B cell (primary cell): ENCODE data around the gene ELOF1. TPM values are rescaled to one million over a fixed set of nuclear protein-coding genes. Genes with fewer than 3 reads are reported as not detected.

Source experiments
- ATAC-seq: fragments of 200-7000 bp; cut with Tn5 transposase; one replicate; pipeline ENCODE4 v1.10.0; 2021; ENCODE audit warnings: low read depth, mild to moderate bottlenecking, moderate number of reproducible peaks, moderate library complexity
- CTCF ChIA-PET: fragments of 350-600 bp; sonication (Branson Sonifier 250); formaldehyde crosslinking; loops from one replicate; lab custom pipeline; 2021; ENCODE audit warnings: antibody characterized with exemption, inconsistent platforms; lab: Charles Lee
- POLR2A ChIA-PET: fragments of 350-600 bp; sonication (Branson Sonifier 250); formaldehyde crosslinking; loops from one replicate; lab custom pipeline; 2021; ENCODE audit warnings: antibody characterized with exemption; lab: Charles Lee
- DNase-seq: peaks from one replicate; pipeline ENCODE4 v3.0.0; 2013
- H2AFZ ChIP-seq: 2 replicates; pipeline ENCODE4 v1.6.1; 2012; ENCODE audit warnings: mild to moderate bottlenecking, low read depth, low read length; ENCODE audit not compliant: insufficient read depth, poor library complexity, severe bottlenecking
- H3K27ac ChIP-seq, 2 donors: 1 replicate in 1 of 2; 2 replicates in 1 of 2; pipeline ENCODE4 v1.5.1; 2012 to 2013; ENCODE audit warnings: low read length in 2 of 2, mild to moderate bottlenecking in 2 of 2, moderate library complexity in 1 of 2
- H3K27me3 ChIP-seq, 4 experiments: fragments of 200-600 bp in 1 of 4; sonication (generic) in 1 of 4; replicated peaks in 1 of 4; 1 replicate in 2 of 4; 2 replicates in 2 of 4; pipeline versions ENCODE4 v1.6.1 to v1.7.0; 2013 to 2016; ENCODE audit warnings: low read length in 3 of 4, mild to moderate bottlenecking in 2 of 4, mixed read lengths in 1 of 4, moderate library complexity in 1 of 4; ENCODE audit not compliant: insufficient read depth in 4 of 4, control insufficient read depth in 3 of 4; ENCODE audit errors: control extremely low read depth in 1 of 4
- H3K36me3 ChIP-seq, 2 experiments: replicated peaks in 1 of 2; 1 replicate in 1 of 2; 2 replicates in 1 of 2; pipeline versions ENCODE4 v1.6.1 to v1.7.1; 2013; ENCODE audit warnings: low read length in 1 of 2; ENCODE audit not compliant: insufficient read depth in 2 of 2, control insufficient read depth in 1 of 2; ENCODE audit errors: control extremely low read depth in 1 of 2, extremely low read depth in 1 of 2
- H3K4me1 ChIP-seq, 2 donors: fragments of 200-600 bp in 1 of 2; sonication (generic) in 1 of 2; 1 replicate in 1 of 2; 2 replicates in 1 of 2; pipeline versions ENCODE4 v1.5.1 to v1.6.1; 2013 to 2017; ENCODE audit warnings: low read length in 2 of 2; ENCODE audit not compliant: control insufficient read depth in 2 of 2, insufficient read depth in 2 of 2
- H3K4me2 ChIP-seq: replicated peaks from 2 replicates; pipeline ENCODE3; 2012; ENCODE audit warnings: mild to moderate bottlenecking, low read depth, low read length; ENCODE audit not compliant: poor library complexity, severe bottlenecking
- H3K4me3 ChIP-seq, 5 experiments: fragments of 200-600 bp in 1 of 5; sonication (generic) in 1 of 5; 1 replicate in 3 of 5; 2 replicates in 2 of 5; pipeline versions ENCODE4 v1.5.1 to v1.7.0; 2011 to 2016; ENCODE audit warnings: low read length in 4 of 5, mild to moderate bottlenecking in 4 of 5, low read depth in 2 of 5, control low read depth in 1 of 5, moderate library complexity in 1 of 5; ENCODE audit not compliant: insufficient read depth in 1 of 5; ENCODE audit errors: control extremely low read depth in 1 of 5, extremely low read depth in 1 of 5
- H3K79me2 ChIP-seq: fragments of 200-600 bp; sonication (generic); one replicate; pipeline ENCODE4 v1.6.0; 2016; ENCODE audit warnings: low read length; ENCODE audit not compliant: control insufficient read depth, insufficient read depth
- H3K9ac ChIP-seq: fragments of 200-600 bp; sonication (generic); 2 replicates; pipeline ENCODE4 v1.6.1; 2017; ENCODE audit warnings: mild to moderate bottlenecking, low read length, moderate library complexity
- H3K9me3 ChIP-seq, 3 donors: one replicate each; pipeline versions ENCODE4 v1.6.1 to v1.7.1; 2013; ENCODE audit warnings: low read length in 2 of 3; ENCODE audit not compliant: control insufficient read depth in 2 of 3, insufficient read depth in 1 of 3; ENCODE audit errors: control extremely low read depth in 1 of 3
- H4K20me1 ChIP-seq: 2 replicates; pipeline ENCODE4 v1.6.0; 2012; ENCODE audit warnings: mild to moderate bottlenecking, low read length; ENCODE audit not compliant: insufficient read depth, control insufficient read depth, poor library complexity, severe bottlenecking
- H3K27ac Mint-ChIP-seq: one replicate; pipeline ENCODE4 v1.8.0; 2021; ENCODE audit warnings: mixed read lengths
- H3K27me3 Mint-ChIP-seq: one replicate; pipeline ENCODE4 v1.8.0; 2021; ENCODE audit warnings: mixed read lengths
- H3K4me1 Mint-ChIP-seq: one replicate; pipeline ENCODE4 v1.8.0; 2021; ENCODE audit warnings: mixed read lengths
- H3K4me3 Mint-ChIP-seq: one replicate; pipeline ENCODE4 v1.8.0; 2021; ENCODE audit warnings: mixed read lengths
- H3K9me3 Mint-ChIP-seq: one replicate; pipeline ENCODE4 v1.8.0; 2022; ENCODE audit warnings: mixed read lengths; ENCODE audit not compliant: insufficient read depth
- EZH2 ChIP-seq: IDR thresholded peaks from 2 replicates; pipeline ENCODE4 v1.6.1; 2012; ENCODE audit warnings: borderline replicate concordance, low read depth, mild to moderate bottlenecking, moderate library complexity, low read length; ENCODE audit not compliant: insufficient read depth, poor library complexity, severe bottlenecking
- WGBS: methylation state at CpG from one replicate; pipeline ENCODE4 v1.1.5; 2013; ENCODE audit warnings: missing lambda C conversion rate; ENCODE audit not compliant: insufficient coverage; 5-methylcytosine and 5-hydroxymethylcytosine counted together
- intact Hi-C: fragments of 100-400 bp; cut with micrococcal nuclease; formaldehyde crosslinking; loops from one replicate; pipeline ENCODE4 v1.10.0; 2022
- polyA plus RNA-seq: library from polyadenylated mRNA; depleted of rRNA; stranded (reverse); fragments of >200 nt; gene quantifications from 2 replicates; pipeline ENCODE4 v1.2.3, GENCODE V29; 2012
- total RNA-seq, 2 donors: library from RNA; stranded (reverse); fragments of 120-200 nt in 1 of 2; gene quantifications; 1 replicate in 1 of 2; 2 replicates in 1 of 2; pipeline versions ENCODE4 v1.2.3 to v1.2.4, GENCODE V29; 2013 to 2022
- TF ChIP-seq, protein P1 (sequence below): fragments of 200-600 bp; IDR thresholded peaks from one replicate; pipeline ENCODE4 v1.8.0; 2022; ENCODE audit warnings: antibody characterized with exemption, mild to moderate bottlenecking

The ELOF1 gene
- total and polyA plus RNA-seq, 2 donors (not counting 1 experiment from before 2014, with no cell fraction given) = 69.5 to 76.2 TPM

DNA sequence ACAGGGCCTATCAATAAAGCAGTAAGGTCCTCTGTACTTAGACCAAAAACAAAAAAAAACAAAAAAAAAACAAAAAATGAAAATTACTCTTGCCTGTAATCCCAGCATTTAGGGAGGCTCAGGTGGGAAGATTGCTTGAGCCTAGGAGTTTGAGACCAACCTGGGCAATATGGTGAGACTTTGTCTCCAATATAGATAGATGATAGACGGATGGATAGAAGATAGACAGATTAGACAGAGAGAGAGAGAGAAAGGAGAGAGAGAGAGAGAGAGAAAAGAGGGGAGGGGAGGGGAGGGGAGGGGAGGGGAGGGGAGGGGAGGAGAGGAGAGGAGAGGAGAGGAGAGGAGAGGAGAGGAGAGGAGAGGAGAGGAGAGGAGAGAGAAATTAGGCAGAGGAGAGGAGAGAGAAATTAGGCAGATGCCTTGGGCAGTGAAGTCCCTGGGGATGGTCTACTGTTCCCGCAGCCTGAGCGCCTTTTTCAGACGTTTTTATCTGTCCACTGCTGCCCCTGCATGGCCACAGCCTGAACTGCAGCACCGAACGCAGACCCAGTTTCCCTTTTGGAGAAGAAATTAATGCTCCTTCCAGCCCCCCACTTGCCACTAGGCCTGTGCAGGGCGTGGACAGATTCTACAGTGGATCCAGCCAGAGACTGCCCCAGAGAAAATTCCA lies 28.4 kb upstream of the ELOF1 start:
- H3K4me1 ChIP-seq = peaks cover 34 to 51% of the 10 kb centered on the region in 2 donors
- Mint-ChIP-seq H3K27ac (peak overlapping the region; percentile 32), H3K27me3 (no peaks in the 10 kb centered on the region), H3K4me1 (peaks cover 39% of the 10 kb centered on the region), H3K4me3 (no peak overlapping the region), H3K9me3 (no peaks in the 10 kb centered on the region)
- TF ChIP-seq, protein P1, sequence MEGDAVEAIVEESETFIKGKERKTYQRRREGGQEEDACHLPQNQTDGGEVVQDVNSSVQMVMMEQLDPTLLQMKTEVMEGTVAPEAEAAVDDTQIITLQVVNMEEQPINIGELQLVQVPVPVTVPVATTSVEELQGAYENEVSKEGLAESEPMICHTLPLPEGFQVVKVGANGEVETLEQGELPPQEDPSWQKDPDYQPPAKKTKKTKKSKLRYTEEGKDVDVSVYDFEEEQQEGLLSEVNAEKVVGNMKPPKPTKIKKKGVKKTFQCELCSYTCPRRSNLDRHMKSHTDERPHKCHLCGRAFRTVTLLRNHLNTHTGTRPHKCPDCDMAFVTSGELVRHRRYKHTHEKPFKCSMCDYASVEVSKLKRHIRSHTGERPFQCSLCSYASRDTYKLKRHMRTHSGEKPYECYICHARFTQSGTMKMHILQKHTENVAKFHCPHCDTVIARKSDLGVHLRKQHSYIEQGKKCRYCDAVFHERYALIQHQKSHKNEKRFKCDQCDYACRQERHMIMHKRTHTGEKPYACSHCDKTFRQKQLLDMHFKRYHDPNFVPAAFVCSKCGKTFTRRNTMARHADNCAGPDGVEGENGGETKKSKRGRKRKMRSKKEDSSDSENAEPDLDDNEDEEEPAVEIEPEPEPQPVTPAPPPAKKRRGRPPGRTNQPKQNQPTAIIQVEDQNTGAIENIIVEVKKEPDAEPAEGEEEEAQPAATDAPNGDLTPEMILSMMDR = peak; percentile 82
- TF ChIP-seq EZH2 = no peak
- intact Hi-C loops = loop anchor here (1.0 kb wide), 4 partner anchors 27 to 206 kb away; no protein-coding TSS in a partner anchor
- H3K36me3 ChIP-seq = no peaks in the 10 kb centered on the region
- H3K27ac ChIP-seq = no peak overlapping the region
- H3K4me2 ChIP-seq = peak overlapping the region; percentile 38
- peak; percentile 88 for DNase-seq
- WGBS = 4% methylated on average over 4 of the region's 7 CpGs
- H4K20me1 ChIP-seq = no peaks in the 10 kb centered on the region
- POLR2A ChIA-PET = interaction anchor here (0.9 to 1.0 kb wide), 2 partner anchors 15 to 82 kb away, joined by 3 read pairs; partner anchors contain the start of gene ZNF653
- no peak overlapping the region for H3K9ac ChIP-seq
- H3K4me3 ChIP-seq = no peak overlapping the region
- H3K79me2 ChIP-seq = no peaks in the 10 kb centered on the region
- no peaks in the 10 kb centered on the region for H3K27me3 ChIP-seq
- no peaks in the 10 kb centered on the region for H3K9me3 ChIP-seq
- no peak overlapping the region for H2AFZ ChIP-seq
- ATAC-seq = peak; percentile 75
- CTCF ChIA-PET = interaction anchor here (0.6 to 15.6 kb wide), 12 partner anchors 9 to 207 kb away, joined by 3 to 289 read pairs (median 4); partner anchors contain the start of gene ELOF1

DNA sequence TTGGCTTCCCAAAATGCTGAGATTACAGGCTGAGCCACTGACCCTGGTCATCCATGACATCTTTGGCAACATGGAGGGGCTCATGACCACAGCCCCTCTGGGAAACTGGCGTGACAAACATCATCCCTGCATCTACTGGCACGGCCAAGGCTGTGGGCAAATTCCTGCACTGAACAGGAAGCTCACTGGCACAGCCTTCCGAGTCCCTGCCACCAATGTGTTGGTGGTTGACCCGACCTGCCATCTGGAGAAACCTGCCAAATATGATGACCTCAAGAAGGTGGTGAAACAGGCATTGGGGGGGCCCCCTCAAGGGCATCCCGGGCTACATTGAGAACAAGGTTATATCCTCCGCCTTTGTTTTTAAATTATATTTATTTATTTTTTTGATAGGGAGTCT lies 27.3 kb upstream of the ELOF1 start:
- no peak overlapping the region for H3K27ac ChIP-seq
- H3K36me3 ChIP-seq = no peaks in the 10 kb centered on the region
- Mint-ChIP-seq H3K27me3 (no peaks in the 10 kb centered on the region), H3K9me3 (no peaks in the 10 kb centered on the region), H3K27ac (peak overlapping the region; percentile 63), H3K4me1 (peaks cover 46% of the 10 kb centered on the region), H3K4me3 (no peak overlapping the region)
- H3K4me2 ChIP-seq = no peak overlapping the region
- intact Hi-C loops = no loop called here
- H3K27me3 ChIP-seq = no peaks in the 10 kb centered on the region
- ChIA-PET POLR2A (interaction anchor here (0.6 to 3.3 kb wide), 5 partner anchors 10 to 27 kb away, joined by 9 to 15 read pairs (median 13); partner anchors contain the start of gene ELOF1), CTCF (interaction anchor here (0.6 to 15.6 kb wide), 8 partner anchors 11 to 320 kb away, joined by 3 to 289 read pairs (median 5); partner anchors contain the start of gene ELOF1)
- H3K79me2 ChIP-seq = no peaks in the 10 kb centered on the region
- WGBS = 15% methylated on average over 4 of the region's 6 CpGs
- no peak overlapping the region for H3K9ac ChIP-seq
- H3K9me3 ChIP-seq = no peaks in the 10 kb centered on the region
- H4K20me1 ChIP-seq = no peaks in the 10 kb centered on the region
- no peak overlapping the region for H2AFZ ChIP-seq
- peaks cover 41 to 62% of the 10 kb centered on the region in 2 donors for H3K4me1 ChIP-seq
- H3K4me3 ChIP-seq = no peak overlapping the region
- TF ChIP-seq EZH2 = no peak
- TF ChIP-seq, protein P1 = no peak
- DNase-seq (no peak), ATAC-seq (no peak)
